ENCODE results near the gene LMTK2.

Gene LMTK2

DNA sequence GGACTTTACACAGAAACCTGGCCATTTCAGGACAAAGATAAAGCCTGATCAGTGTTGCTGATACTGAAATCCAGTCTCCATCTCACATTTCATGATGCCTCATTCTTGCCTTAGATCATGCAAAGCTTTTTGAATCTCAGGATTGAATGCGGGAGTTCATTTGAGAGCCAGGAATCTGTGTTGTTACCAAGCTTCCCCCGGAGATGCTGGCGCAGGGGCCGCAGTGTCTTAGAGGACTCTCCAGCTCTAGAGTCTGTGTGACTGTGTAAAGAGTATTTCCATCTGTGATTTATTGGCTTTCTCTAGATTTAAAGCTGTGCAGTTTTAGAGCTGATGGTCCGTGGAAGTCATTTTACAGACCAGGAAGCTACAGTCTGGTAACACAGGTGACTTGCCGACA, 32.0 kb downstream of the LMTK2 start:
- no peak for DNase-seq

DNA sequence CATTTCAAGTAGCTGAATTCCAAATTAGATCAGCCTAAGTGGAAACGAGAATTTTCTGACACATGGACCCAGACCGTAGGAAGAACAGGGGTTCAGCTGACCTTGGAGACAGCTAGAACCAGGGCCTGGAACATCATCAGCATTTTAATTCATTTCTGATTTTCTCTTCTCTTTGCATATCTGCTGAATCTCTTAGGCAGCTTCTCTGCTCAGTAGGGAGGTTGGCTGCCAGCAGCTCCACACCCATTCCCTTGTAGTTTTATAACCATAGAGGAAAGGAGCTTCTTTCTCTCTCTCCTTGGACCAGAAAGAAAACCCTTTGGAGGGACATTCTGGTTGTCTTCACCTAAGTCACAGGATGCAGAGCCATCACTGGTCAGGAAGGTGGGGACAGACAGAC, 36.0 kb downstream of the LMTK2 start:
- no peak for DNase-seq

DNA sequence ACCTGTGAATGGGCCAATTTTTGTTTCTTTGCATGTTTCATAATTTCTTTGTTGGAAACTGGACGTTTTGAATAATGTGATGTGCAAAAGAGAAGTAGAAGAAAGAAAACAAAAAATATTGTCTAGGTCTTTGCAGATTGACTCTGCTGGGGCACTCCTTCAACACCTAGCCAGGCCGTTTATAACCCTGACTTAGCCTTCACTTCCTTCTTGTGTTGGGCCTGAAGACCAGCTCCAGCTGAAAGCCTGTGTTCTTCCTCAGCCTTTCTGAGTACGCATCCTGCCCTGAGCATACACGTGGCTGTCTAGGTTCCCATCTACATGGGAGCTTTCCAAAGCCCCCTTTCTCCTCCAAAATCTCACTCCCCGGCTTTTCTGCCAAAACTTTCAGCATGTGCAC, 41.9 kb downstream of the LMTK2 start:
- DNase-seq: no peak

DNA sequence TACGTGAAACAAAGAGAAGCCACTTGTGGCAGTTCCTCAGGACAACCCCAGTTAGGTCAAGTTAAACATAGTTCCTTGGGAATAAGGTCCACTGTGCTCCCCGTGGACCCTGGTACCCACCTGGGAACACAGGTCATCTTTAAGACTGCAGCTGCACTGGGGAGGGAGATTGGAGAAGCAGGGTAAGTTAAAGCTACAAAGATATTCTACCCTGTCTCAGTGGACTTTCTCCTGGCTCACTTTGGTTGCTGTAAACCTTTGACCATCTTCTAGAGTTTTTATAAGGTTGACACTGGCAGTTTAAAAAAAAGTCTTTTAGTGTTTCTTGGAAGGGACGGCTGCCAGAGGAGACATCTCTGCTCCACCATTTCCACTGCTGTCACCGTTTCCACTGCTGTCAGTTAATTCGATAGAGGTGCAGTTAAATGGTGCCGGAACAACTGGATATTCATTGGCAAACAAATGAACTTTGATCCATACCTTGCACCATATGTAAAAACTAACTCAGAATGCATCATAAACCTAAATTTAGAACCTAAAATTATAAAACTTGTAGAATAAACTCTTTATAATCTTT, 42.5 kb downstream of the LMTK2 start:
- no peak for DNase-seq

DNA sequence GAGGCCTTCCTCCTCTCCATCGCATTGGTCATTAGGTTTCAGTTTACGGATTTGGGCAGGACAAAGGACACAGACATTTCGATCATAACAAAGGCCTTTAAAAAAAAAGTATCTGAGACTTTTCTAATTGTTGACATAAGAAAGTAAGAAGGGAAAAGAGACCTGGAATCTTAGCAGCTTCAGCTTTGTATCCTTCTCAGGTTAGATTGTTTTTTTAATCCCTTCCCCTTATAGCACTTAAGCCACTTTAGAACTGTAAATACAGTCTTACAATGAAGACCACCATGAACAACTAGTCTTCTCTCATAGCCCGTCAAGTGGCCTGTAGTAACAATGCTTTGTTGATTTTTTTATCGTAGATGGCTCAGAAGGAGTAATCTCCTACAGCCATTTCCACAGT, 45.2 kb downstream of the LMTK2 start:
- DNase-seq: no peak

DNA sequence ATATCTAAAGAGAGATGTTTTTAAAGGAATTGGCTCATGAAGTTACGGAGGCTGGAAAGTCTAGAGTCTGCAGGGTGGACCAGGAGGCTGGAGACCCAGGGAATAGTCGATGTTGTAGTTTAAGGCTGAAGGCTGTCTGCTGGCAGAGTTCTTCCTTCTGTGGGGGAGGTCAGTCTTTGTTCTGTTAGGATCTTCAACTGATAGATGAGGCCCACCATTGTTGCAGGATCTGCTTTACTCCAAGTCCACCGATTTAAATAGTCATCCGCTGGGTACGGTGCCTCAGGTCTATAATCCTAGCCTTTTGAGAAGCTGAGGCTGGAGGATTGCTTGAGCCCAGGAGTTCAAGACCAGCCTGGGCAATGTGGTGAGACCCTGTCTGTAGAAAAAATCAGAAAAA, 50.0 kb downstream of the LMTK2 start:
- no peak for DNase-seq

DNA sequence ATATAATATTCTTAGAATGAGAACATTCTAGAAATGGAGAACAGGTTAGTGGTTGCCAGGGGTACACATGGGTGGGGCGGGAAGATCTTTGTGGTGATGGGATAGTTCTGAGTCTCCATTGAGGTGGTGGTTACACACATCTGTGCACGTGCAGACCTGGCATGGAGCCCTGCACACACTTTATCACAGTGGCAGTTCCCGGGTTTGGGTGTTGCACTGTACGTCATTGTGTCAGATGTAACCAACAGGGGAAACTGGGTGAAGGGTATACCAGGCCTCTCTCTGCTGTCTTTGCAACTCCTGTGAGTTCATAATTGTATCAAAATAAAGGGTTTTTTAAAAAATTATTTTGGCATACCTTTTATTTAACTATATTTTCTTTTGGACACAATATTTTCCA, 51.1 kb downstream of the LMTK2 start:
- DNase-seq: no peak

DNA sequence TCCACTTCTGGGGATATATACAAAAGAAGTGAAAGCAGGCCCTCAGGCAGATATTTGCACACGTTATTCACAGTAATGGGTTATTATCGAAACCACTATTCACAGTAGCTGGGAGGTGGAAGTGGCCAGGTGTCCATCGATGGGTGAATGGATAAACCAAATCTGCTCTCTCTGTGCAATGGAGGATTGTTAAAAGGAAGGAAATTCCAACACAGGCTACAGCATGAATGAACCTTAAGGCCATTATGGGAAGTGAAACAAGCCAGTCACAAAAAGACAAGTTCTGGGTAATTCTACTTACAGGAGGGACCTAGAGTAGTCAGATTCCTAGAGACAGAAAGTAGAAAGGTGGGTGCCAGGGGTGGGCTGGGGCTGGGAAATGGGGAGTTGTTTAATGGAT, 56.1 kb downstream of the LMTK2 start:
- DNase-seq: no peak

DNA sequence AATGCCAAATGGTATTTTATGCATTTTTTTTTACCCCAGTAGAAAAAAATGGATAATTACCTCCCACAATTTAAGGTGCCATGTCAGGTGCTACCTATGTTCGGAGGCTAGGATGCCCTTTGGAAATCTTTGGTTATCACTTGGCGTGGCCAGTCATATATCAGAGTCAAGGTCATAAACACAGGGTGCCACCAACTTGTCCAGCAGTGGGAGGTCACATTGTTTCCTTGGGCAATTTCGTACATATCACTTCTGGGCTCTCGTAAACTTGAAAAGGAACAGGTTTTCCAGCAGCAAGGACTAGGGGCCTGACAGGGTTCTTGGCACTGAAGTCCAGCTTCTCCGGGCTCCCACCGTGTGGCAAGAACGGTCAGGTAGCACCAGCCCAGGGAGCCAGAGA, 56.6 kb downstream of the LMTK2 start:
- DNase-seq: no peak

DNA sequence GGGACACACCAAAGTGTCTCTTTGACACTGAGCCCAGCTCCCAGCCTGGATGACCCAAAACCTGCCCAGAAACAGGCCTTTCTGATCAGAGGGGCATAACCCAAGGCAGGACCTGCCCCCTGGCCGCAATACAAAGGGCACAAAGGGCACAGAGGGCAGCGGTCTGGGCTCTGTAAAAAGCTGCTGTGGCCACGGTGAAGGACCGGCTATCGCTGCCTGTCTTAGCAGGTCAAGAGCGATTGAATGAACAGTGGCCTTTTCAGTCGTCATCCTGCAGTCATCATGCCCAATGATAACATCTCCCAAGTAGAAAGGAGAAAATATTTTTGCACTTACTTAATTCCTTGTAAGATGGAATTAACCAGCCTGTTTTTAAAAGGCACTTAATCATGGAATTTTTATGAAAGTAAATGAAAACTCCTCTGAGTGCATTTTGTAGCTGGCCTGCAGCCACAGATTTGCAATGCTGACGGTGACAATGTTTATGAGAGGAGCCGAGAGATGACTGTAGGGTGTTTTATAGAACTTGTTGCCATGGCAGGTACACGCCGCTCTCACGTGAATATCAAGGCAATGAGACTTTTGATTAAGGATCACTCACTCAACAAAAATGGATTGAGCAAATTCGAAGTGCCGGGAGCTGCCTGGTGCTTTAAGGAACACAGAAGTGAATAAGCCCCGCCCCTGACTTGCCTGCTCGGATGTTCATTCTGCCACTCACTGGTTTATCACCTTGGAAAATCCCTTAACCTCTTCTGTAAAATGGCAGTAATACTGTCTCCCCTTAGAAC, 57.2 kb downstream of the LMTK2 start:
- no peak for DNase-seq

DNA sequence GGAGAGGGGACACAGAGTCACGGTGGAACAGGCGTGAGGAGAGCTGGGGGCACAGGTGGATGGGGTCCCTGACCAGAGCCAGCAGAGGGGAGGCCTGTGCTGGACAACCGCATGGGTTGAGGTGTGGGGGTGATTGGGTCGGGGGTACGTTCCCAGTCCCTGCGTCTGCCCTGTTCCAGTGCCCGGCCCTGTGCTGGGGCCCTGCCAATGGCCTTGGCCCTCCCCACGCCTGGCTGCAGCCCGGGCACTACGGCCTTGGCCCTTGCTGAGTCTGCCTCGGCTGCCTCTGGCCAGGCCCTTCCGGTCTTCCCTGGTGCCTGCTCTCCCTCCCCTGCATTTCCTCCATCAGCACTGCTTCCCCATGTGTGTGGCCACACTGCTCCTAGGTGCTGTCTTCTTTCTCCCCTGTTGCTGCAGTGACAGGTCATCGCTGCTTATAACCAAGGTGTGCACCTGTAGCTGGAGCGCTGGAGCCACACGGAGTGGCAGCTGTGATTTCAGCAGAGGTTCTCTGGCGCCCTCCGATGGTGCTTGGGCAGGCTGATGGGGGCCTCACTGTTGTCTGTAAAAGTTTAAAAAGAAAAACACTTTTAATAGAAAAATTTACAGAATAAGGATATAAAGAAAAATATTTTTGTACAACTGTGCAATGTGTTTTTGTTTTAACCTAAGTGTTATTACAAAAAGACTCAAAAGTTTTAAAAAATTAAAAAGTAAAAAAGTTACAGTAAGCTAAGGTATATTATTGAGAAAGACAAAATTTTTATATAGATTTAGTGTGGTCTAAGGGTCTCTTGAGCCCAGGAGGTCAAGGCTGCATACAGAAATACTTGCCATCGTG, 59.4 kb downstream of the LMTK2 start:
- DNase-seq: peak; percentile 50

DNA sequence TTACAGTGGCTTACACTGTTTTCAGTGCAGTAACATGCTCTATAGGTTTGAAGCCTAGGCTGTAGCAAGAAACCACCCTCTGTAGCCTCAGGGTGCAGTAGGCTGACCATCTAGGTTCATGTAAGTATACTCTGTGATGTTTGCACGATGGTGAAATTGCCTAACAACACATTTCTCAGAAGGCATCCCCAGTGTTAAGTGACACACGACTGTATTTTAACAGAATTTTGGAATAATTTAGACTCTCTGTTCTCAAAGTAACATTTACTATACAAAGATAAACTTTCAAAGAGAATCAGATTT, 60.0 kb downstream of the LMTK2 start:
- no peak for DNase-seq

DNA sequence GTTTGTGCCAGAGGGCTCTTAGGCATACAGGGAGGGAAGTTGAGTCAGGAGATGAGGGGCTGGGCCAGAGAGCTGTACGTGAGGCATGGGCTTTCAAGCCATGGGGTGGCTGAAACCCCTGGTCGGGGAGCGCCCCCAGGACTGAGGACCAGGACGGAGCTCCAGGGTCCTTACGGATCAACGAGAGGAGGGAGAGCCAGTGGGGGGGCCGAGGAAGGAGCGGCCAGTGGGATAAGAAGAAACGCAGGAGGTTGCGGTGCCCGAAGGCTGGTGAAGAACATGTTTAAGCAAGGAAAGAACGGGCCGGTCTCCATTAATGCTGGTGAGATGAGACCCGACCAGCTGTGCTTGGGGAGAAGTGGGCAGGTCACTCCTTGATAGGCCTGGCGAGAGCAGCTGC, 61.0 kb downstream of the LMTK2 start:
- no peak for DNase-seq

DNA sequence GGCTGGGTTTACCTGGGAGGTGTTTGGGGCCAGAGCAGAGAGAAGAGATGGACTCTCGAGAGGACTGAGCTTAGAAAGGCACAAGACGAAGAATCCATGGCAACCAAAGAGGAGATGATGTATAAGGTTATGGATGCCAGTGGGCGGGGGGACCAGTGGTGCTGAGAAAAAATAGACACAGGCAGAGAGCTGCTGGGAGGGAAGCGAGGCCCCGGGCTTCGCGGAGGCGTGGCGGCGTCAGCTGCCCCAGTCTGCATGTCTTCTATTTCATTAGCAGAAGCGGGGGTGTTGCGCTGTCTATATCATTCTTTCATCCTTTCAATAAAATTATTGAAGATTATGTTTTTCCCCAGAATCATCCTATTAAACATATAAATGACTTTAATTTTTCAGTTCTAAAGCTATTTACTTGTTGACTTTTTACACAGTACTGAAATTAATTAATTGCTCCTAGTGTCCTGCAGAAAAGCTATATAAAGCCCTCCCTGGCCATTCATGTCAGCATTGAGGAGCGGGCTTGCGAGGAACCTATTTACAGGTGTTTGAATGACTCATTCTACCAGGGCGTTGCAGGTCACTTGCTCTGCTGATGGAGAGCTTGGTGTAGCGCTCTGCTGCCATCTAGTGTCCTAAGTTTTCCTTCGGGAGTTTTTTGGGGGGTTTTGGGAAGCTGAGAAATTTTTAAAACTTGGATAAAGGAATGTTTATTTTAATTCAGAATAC, 61.7 kb downstream of the LMTK2 start:
- peak; percentile 71 for DNase-seq

DNA sequence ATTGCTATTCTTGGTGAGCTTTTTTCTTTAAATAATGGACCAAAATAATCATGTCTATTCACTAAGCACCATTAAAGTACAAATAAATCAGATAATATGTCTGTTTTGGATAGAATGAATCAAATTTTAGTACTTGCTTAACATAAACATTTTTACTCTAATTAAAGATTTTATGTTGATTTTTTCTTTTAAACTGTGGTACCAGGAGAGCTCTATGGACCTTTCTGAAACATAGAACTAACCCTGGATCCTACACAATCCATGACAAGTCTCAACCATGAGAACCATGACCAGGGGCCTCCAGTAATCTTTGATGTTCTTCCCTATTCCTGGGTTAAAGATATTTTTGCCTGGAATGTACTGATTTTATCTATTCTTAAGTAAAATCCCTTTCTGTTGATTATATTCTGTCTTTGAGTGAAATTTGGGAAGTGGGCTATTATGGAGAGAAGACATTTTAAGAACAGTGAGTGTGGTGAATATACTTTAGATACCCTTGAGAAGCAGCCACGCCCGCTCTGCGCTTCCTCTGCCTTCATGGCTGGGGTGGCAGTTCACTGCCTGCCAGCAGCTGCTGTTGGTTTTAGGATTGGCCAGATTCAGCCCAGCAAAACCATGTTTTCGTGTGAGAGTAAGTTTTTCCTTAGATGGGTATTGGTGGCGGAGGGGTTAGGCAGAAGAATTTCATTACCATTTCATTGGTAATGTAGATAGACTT, 62.4 kb downstream of the LMTK2 start:
- DNase-seq: no peak

DNA sequence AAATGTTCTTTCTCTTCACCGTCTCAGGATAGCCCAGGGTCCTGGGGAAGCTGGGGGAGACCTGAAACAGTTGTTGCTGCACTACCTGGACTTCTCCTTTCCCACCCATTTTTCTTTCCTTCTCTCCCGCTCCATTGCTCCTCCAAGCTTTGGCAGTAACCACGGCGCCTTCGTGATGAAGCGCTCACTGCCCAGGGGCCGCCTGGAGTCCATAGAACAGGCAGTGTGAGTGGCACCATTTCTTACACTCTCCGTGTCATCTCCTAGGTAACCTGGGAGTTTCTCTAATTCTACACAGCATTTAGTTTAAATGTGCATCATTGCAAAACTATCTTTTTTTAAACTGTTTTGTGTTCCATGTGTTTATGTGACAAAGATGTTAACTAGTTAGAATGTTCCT, 64.3 kb downstream of the LMTK2 start:
- no peak for DNase-seq

DNA sequence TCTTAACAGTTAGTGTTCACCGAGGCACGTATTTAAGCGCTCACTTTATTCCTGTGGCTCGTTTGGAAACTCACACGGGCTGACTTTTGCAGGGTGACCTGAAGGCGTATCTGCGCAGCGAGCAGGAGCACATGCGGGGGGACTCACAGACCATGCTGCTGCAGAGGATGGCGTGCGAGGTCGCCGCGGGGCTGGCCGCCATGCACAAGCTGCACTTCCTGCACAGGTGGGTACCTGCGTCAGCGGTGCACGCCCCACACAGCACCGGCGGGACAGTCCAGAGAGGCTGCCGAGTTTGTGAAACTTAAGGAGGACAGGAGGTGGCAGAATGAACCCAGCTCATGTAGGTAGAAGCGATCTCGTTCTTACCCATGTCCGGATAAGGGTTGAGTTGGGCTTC, 64.8 kb downstream of the LMTK2 start:
- no peak for DNase-seq

DNA sequence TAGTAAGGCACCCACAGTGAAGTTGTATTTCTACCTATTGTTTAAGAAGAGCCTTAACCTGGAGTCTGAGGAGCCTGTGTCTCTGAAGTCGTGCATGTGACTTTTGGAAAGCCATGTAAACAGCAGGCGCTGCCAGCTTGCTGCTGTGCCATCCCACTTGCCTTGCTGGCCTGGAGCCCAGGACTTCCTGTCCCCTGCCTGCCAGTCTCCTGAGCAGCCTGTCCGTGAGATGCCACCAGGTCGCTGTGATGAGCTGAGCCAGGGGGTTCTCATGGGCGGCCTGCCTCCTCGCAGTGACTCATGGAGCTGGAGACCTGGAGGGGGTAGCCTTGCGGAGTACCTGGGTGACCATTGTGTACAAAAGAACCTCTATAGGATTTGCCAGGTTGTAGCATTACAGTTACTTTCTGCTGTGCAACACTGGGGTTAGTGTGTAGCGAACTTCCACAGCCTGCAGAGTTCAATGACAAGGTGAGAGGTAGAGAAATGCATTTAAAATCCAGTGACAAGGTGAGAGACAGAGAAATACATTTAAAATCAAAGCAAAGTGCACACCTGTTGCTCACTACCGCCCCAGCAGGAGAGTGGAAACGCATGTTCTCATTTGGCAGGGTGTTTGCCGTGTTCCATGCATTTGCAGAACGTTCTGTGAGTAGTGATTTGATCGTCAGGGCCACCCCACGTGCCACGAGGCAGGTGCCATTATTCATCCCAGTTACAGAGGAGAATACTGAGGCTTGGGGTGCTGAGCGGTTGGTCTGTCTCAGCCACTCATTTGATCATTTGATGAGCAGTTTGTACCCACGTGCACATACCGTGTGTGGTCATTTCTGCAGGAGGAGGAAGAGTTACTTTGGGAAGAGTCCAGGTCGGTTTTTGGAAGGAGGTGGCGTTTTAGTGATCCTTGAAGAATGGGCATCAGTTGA, 67.9 kb downstream of the LMTK2 start:
- DNase-seq: no peak

DNA sequence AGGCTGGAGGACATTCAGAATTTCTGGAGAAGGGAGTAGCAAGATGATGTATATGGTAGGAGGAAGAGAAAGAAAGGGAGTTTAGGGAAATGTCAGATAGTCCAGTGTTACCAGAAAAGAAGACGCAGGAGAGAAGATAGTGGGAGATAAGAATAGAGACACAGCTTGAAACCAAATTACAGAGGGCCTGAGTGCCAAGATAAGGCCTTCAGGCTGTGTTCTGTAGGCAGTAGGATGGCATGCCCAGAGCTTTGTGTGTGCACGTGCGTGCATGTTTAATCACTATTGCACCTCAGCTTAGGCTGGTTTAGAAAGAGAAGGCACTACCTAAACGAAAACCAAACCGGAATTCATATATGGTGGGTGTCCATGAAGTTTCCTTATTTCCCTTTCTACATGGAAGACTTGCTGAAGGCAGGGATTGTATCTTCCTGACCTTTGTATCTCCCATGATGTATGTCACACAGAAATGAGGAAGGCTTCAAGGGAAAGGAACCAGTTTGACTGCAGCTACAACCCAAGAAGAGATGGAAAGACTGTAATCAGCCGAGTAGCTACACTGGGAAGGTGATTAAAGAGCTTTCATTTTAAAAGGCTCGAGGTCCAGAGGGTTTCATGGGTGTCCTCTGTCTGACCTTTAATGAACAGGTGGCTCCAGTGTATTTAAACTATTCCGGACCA, 68.7 kb downstream of the LMTK2 start:
- DNase-seq: no peak

DNA sequence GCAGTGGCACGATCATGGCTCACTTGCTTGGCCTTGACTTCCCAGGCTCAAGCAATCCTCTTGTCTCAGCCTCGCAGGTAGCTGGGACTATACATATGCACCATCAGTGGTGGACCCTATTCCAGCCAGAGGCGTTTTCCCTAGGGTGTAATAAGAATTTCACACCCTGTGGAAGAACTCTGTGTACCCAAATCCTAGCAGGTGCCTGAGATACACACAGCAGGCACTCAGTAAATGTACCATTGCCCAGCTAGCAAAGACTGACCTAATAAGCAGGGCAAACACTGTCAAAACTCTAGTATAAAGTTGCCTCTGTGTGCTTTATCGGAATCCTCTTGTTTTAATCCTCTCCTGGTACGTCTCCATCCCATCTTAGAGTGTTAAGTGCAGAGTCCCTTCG, 70.9 kb downstream of the LMTK2 start:
- no peak for DNase-seq

DNA sequence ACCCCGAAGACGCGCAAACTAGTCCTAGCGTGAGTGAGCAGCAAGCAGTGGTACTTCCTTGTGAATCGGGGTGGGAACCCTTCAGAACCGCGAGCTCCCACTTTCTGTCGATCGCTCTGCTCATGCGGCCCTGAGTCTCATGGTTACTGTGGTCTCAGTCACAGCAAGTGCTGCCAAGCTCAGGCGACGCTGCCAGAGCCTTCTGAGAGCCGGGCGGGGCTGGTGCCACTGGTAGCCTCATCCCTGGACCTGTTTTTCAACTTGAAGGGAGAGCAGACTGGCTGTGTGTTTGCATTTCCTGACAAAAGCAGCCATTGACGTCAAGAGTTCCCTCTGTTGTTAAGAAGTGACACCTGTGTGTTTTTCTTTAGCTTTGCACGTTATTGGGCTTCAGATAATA, 71.7 kb downstream of the LMTK2 start:
- no peak for DNase-seq

Data from NCI-H82 (cell line).